ENCODE measurements around the gene HBA1. TPM values are rescaled to one million over a fixed set of nuclear protein-coding genes. Genes with fewer than 3 reads are reported as not detected.

The HBA1 gene
- total and polyA plus RNA-seq, 2 of the 8 experiments (the other 6 are each of a cell fraction or from before 2014, with no cell fraction given), result 2.3 TPM

GRCh38 chr16:185213-185612 is 8.7 kb downstream of the HBA1 start (continued):
- no peak for TF ChIP-seq MAX (IDR thresholded peaks at IDR 0.05)
